GM19452 (cell line): Measurements from ENCODE around the gene RARRES2.

ENCODE experiments used
- ATAC-seq: cut with Tn5 transposase; IDR thresholded peaks from one replicate; pipeline ENCODE4 v1.9.1; 2021; ENCODE audit not compliant: unreplicated experiment

Gene RARRES2

DNA sequence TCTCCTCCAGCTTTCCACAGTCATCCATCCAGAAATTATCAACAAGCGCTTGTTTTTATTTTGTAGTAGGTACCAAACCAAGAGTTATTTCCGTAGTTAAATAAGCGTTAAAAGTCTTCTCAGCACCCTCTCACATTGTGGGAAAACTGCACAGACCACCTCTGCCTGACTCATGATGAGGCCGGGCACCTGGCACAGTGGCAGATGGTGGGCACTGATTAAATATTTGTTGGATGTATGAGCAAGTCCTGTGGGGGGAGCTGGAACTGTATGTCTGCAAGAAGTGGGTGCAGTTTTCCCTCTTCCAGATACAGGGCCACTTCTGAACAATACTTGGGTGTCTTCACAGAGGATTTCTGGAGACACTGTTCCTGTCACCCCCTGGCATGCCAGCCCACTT lies 21.9 kb upstream of the RARRES2 start:
- no peak for ATAC-seq

GRCh38 chr7:150361807-150362621 lies 20.6 kb upstream of the RARRES2 start:
- no peak for ATAC-seq

- ATAC-seq, result no peak
Measured at GRCh38 chr7:150361402-150361801, 20.0 kb upstream of the RARRES2 start.

GRCh38 chr7:150360363-150361058 lies 19.1 kb upstream of the RARRES2 start:
- ATAC-seq, result no peak

GRCh38 chr7:150359622-150360362 lies 18.4 kb upstream of the RARRES2 start:
- ATAC-seq, result no peak

GRCh38 chr7:150358988-150359621 lies 17.7 kb upstream of the RARRES2 start:
- no peak for ATAC-seq

DNA sequence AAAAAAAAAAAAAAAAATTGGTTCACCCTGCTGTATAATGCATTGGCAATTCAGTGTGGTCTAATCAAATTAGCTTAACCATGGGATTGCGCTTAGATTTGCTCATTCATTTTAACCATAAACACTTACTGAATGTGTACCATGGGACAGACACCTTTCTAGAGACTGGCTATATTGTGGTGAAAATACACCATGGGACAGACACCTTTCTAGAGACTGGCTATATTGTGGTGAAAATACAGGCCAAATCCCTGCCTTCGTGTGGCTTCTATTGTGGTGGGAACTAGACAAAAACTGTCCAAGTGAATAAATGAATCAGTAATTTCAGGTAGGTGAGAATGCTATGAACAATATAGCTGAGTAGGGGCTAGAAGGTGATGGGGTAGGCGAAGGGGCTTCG lies 17.0 kb upstream of the RARRES2 start:
- ATAC-seq, result no peak

- ATAC-seq, result peak; percentile 13
Measured at GRCh38 chr7:150357771-150358427, 16.5 kb upstream of the RARRES2 start.

DNA sequence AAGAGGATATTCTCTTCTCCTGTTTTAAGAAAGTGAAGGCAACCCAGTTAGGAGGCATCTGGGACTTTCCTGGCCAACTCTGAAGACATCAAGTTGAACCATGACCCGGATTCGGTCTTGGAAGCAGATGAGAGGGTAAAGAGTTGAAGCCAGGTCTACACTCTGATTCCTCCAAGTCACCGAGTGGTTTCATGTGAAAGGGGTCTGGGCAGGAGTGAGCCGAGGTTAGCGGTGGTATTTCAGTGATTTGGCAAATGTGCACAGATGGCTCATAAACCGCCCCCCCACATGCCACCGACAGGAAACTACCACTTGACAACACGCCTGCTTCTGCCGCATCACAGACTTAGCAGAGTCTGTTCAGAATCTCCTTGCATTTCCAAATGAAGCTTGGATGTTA lies 15.8 kb upstream of the RARRES2 start:
- ATAC-seq, result peak; percentile 61

DNA sequence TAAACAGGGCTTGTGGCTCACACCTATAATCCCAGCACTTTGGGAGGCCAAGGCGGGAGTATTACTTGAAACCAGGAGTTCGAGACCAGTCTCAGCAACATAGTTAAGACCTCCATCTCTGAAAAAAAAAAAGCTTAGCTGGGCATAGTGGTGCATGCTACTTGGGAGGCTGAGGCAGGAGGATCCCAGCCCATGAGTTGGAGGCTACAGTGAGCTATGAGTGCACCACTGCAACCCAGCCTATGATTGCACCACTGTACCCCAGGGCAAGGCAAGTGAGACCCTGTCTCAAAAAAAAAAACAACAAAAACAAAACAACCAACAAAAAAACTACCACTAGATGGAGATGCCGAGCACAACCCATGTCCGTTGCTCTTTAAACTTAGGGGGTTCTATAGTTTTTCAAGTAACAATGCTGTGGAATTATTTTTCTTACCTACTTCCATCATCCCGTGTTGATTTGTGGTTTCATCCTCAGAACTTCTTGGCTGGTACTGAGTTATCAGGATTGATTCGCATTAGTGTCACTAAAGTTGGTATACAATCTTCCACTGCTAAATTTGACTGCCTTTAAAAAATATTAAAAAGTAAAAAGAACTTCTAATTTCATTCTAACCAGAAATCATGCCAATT lies 15.0 kb upstream of the RARRES2 start:
- ATAC-seq, result no peak

GRCh38 chr7:150355666-150356059 lies 14.2 kb upstream of the RARRES2 start:
- no peak for ATAC-seq

GRCh38 chr7:150351587-150352194 lies 10.3 kb upstream of the RARRES2 start:
- no peak for ATAC-seq

GRCh38 chr7:150346922-150347321 lies 5.5 kb upstream of the RARRES2 start:
- no peak for ATAC-seq

- ATAC-seq, result no peak
Measured at GRCh38 chr7:150345012-150345411, 3.6 kb upstream of the RARRES2 start.

GRCh38 chr7:150344299-150344698 lies 2.9 kb upstream of the RARRES2 start:
- ATAC-seq, result no peak

- ATAC-seq, result no peak
Measured at GRCh38 chr7:150343225-150343624, 1.8 kb upstream of the RARRES2 start.

DNA sequence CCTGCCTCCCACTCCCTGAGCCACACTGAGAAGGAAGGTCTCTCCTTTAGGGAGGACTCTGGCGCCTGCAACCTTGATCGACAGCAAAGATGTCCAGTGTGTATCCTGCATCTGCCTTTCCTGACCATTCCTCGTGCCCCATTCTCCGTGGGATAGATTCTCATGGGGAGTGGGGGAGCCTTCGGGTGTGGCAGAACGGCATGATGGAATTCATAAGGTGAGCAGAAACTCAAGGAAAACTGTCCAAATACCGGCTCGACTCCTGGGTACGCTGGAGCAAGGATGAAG lies 636 bp upstream of the RARRES2 start:
- ATAC-seq, result no peak

- ATAC-seq, result no peak
Measured at GRCh38 chr7:150340875-150341262, 560 bp downstream of the RARRES2 start.

GRCh38 chr7:150340024-150340749 lies 1.2 kb downstream of the RARRES2 start:
- ATAC-seq, result no peak
